Activated CD8-positive, alpha-beta memory T cell treated with anti-CD3 and anti-CD28 coated beads, Interleukin-2, amount 50 U/mL, for 48 hours (primary cell): ENCODE data around the gene PDZRN4.
"Not testable (repeated sequence)": the region's sequence is repeated elsewhere in the genome, so short reads cannot be mapped to it uniquely, and the experiment has no call there.

ENCODE experiments used
- DNase-seq: peaks from one replicate; pipeline ENCODE4 v3.0.0-alpha.2; 2020

PDZRN4 gene

DNA sequence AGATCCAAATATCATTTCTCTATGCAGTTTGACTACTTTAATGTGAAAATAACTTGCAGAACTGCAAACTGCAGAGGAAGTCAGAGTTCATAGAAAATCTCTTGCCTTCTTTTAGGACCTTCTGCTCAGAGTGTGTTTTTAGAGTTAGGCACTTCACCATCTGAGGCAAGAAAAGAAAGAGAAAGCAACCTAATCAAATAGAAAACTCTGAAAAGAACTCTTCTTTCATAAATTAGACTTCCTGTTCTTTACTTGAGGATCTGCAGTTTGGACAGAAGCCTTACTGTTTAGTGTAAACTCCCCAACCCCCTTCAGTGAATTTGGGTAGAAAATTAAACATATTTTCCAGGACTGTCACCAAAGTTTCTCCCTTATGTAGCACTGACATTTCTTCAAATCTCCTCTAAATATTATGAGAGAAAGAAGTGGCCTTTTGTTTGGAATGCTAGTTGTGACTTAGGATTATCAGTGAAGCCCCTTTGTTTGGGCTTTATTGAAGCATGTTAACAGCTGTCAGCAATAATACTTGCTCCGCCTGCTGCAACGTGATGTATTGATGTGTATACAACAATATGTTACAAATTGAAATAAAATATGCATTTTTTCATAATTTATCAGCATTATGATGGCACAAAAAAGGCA, 99.5 kb downstream of the PDZRN4 start:
- DNase-seq: no peak

DNA sequence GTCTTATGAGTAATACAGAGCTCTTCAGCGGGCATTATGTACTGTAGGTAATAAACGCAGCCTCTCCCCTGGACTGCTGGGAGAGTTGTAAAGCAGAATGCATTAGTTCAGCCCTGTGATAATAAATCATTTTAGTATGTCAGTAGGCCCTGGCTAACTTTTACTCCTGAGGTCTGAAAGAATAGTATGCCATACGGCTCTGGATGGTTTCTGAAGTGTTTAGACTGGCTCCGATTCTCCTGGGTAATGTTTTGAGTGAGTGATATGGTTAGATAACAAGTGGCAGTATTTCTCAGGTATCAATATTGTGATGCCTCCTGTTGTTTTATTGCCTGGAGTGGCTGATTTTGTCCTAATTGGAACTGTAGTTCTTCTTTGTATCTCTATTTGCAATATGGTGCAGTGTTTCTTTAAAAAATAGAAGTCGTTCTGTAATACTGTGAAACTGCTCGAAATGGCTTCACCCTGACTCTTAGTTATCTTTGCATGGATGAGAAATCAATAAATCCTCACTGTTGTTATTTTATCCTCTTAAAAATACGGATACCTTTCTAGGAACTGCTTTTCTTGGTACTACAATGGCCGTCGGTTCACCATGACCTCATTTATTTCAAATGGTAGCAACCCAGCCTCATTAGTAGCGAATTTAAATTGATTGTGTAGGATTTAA, 100.2 kb downstream of the PDZRN4 start:
- DNase-seq: no peak

- no peak for DNase-seq
These were observed 101.4 kb downstream of the PDZRN4 start for GRCh38 chr12:41289501-41289900.

DNA sequence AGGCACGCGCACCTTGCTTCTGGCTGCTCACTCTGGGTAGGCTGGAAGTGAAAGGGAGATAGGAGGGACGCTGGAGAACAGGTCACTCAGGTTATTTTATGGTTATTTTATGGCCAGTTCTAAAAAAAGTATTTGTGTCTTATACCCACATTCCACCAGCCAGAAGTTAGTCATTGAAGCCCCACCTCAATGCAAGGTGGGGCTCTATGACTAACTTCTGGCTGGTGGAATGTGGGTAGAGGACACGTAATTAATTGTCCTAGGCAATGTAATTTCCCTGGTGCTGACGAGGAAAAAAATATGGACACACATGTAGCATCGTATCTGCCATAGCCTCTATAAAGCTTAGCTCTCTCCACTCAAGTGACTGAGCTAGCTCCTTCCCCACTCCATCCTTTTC, 104.9 kb downstream of the PDZRN4 start:
- DNase-seq: no peak

DNA sequence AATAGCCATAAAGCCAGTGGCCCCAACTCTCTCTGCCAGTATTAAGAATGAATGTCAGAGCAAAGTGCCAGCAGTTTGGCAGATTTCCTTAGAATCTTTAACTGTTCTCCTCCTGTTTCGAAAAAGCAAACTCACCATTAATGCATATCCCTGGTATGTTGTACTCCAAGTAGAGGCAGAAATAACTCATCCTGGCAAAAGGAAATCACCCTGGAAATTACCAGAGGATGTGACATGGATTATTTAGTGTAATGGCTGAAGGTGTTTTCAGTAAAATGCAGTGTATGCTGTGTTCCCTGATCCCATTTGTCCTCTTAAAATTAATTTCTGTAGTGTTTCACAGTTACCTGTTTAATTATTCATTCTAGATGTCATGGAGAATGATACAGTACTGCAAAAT, 105.3 kb downstream of the PDZRN4 start:
- DNase-seq: no peak

DNA sequence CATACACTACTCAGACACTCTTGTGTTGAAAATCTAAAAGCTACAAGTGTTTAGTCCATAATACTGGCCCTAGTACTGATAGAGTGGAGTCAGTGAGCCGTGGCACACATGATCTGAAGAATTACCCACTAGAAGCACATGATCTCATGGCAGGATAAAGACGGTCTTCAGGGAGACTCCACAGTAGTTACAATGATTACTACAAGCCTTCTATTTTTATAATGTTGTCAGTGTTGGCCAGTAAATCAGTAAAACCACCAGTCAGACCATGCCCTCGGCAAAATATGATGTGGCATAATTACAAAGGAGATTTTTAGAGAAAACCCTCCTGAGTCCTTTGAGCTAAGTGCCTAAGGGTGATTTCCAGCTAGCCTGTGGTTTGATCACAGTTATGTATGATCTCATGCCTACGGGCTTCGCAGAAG, 114.9 kb downstream of the PDZRN4 start:
- DNase-seq: no peak

DNA sequence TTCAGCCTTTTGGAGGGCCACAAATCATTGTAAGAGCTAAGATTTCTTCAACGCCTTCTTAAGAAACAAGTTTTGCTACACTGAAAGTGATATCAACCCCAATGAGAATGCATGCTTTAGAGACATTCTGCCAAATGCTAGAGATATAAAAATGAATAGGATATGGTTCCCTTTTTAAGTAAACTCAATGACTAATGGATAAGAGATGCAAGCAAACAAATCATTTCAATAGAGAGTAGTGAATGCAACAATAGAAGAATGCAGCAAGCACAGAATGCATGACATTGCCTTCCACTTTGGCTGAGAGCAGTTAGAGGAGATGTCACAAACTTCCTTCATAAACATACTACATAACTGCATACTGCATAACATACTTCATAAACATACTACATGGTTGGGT, 116.4 kb downstream of the PDZRN4 start:
- no peak for DNase-seq

DNA sequence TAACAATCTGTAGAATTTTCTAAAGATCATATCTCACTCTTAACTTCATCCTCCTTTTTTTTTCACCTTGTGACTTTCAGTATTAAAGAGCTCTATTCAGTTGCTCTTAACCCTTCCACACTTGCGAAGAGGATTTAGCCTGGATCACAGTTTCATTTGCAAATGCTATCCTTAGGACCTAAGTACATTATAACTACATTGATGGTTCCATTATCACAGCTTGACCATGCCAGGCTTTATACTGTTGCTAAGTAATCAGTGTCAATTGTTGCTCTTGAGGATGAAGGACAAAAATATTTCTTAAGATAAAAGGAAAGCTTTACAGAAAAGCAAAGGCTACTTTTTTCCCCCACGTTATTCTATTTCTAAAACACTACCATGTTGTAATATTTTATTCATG, 122.2 kb downstream of the PDZRN4 start:
- no peak for DNase-seq

- DNase-seq: no peak
These were observed 123.8 kb downstream of the PDZRN4 start for GRCh38 chr12:41311883-41312282.

DNA sequence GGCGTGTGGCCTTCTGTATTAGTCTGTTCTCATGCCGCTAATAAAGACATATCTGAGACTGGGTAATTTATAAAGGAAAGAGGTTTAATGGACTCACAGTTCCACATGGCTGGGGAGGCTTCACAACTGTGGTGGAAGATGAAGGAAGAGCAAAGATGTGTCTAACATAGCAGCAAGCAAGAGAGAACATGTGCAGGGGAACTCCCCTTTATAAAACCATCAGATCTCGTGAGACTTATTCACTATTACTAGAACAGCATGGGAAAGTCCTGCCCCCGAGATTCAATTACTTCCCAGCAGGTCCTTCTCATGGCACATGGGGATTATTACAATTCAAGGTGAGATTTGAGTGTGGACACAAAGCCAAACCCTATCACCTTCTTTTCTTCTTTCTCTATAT, 124.3 kb downstream of the PDZRN4 start:
- not testable (repeated sequence) for DNase-seq

DNA sequence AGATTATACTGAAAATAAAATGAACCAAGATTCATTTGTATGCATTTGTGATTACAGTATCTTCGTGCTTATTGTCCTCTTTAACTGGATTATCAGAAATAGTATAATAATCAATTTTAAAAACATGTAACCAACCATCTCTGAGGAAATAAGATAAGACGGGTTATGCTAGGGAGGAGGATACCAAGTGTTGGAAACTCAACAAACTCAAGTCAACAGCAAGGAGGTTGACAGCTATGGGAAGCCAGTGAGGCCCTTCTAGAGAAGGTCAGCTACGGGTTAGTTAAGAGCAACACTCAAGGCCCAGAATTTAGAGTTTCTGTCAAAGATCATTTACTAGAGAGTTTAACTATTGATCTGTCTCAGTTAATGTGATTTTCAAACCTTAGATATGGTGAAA, 137.2 kb downstream of the PDZRN4 start:
- no peak for DNase-seq

- DNase-seq: no peak
These were observed 139.2 kb downstream of the PDZRN4 start for GRCh38 chr12:41327096-41327895.

DNA sequence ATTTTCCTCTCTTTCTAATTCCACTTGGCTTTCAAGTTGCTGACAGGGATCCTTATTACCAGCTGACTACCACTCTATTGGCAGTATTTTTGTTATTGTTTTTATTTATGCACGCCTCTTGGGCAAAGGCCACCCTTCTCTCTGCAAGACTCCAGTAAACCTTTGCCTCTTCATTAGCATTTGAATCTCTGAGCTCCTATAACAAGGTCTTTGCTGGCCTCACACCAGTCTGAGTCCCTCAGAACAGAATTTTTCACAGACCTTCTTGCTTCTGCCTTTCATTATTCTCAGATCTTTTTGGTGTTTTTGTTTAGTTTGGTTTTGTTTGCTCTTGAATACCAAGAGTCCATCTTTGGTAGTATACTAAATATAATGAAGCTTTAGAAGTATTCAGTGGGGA, 145.9 kb downstream of the PDZRN4 start:
- DNase-seq: no peak

- DNase-seq: no peak
These were observed 146.3 kb downstream of the PDZRN4 start for GRCh38 chr12:41334390-41334789.

GRCh38 chr12:41336041-41336549, 148.0 kb downstream of the PDZRN4 start:
- DNase-seq: no peak

DNA sequence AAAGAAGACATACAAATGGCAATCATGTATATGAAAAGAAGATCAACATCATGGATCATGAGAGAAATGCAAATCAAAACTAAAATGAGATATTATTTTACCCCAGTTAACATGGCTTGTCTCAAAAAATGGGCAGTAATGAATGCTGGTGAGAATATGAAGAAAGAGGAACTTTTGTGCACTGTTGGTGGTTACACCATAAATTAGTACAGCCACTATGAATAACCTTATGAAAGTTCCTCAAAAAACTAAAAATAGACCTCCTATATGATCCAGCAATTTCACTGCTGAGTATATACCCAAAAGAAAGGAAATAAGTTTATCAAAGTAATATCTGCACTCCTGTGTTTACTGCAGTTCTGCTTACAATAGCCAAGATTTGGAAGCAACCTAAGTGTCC, 151.7 kb downstream of the PDZRN4 start:
- DNase-seq: no peak

DNA sequence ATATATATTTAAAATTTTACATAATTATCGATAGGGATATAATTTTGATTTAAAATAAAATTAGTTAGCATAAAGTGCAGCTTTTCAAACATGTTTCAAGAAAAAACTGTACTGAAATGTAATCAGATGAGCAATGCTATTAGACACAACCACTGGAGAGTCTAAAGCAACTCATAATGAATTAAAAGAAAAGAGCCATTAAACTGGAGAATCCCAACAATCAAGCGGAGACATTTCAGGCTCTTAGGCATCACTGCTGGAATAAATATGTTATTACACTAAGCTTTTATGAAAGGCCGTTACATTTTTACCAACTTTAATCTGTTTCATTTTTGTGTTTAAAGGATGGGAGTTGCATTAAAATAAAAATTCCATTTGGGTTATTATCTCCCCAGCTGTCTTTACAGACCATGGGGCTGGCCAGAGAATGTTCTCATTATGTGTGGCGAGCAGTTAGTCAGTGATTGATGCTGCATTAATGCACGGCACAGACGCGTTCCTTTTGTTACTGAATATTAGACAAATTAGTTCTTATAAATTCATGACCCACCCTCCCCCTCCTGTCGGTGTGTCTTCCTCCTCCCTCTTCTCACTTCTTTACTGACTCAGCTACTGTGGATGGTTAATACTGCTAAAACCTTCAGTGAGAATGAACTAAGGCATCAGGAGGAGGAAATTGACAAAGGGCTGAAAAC, 156.8 kb downstream of the PDZRN4 start:
- DNase-seq: no peak

DNA sequence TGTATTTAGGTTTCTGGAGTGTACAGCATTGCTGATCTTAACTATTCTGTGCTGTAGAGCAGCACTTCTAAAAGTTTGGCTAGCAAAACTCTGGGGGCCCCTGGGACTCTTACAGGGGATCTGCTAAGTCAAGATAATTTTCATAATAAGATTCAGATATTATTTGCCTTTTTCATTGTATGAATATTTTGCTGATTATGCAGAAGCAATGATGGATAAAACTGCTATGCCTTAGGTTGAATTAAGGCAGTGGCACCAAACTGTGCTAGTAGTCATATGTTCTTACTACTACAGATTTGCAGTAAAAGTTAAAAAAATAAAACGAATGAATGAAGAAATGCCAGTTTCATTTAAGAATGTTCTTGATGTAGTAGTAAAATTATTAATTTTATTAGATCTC, 160.1 kb downstream of the PDZRN4 start:
- no peak for DNase-seq

GRCh38 chr12:41356181-41356580, 168.1 kb downstream of the PDZRN4 start:
- DNase-seq: no peak

DNA sequence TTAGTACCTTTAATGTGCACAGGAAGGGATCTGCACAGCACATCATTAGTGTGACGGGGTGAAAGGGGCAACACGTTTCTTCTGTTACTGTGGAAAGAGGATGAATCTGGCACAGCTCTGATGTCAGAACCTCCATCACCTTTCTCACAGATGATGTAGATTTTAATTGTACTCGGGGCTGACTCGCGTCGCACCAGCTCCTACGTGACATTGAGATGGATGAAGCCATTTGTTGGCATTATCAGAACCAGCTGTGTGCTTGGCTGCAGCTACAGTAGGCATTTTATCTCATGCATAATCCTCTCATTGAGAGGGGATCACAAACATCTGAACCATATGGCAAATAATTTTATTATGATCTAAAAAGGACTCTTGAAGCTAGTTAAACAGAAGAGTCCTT, 173.6 kb downstream of the PDZRN4 start:
- DNase-seq: no peak

DNA sequence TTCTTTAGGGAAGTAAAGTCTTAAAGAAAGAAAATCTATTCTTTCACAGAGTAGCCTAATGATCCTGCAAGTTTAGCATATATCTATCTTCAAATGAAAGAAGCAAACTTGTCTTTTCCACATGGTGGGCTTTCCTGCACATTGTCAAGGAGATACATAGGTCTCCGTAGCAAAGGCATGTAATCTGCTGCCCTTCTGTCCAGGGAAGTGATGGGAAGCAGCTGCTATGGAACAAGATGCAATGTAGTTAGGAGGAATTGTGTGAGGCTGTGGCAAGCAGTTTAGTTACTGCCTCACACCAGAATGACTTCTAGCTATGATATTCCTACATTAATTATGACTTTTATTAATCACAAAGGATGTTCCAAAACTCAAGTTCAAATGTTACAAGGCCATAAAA, 174.4 kb downstream of the PDZRN4 start:
- no peak for DNase-seq

- DNase-seq: no peak
These were observed 174.8 kb downstream of the PDZRN4 start for GRCh38 chr12:41362931-41363330.

DNA sequence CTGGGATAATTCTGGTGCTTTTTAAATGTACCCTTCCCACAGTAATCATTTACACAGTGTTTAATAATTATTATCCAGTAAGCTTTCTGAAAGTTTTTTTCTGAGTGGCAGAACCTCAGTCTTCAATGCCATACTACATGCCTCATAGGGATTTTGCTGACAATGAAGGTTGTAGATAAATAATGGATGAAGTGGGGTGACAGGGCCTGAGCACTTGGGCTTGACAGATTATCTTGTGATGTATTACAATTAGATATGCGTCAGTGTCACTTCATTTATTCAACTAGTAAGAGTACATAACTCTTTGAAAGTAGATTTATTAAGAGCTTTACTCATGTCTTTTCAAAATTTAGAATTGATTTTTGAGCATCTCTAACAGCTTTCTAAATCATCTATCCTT, 176.1 kb downstream of the PDZRN4 start:
- no peak for DNase-seq
